Naive thymus-derived CD8-positive, alpha-beta T cell (primary cell): ENCODE results near the gene USE1. TPM values are rescaled to one million over a fixed set of nuclear protein-coding genes. Genes with fewer than 3 reads are reported as not detected.

ENCODE experiments used
- ATAC-seq, 2 donors: fragments of 150-1000 bp; cut with Tn5 transposase in 1 of 2; sonication (Bioruptor Pico), chemical (Tn5 transposase) in 1 of 2; 1 replicate in 1 of 2; 2 replicates in 1 of 2; pipeline ENCODE4 v1.10.0; 2021; ENCODE audit warnings: mild to moderate bottlenecking in 2 of 2, moderate library complexity in 2 of 2
- POLR2A ChIA-PET: fragments of 350-600 bp; sonication (Branson Sonifier 250); formaldehyde crosslinking; loops from one replicate; lab custom pipeline; 2021; ENCODE audit warnings: antibody characterized with exemption; lab: Charles Lee
- DNase-seq, 10 donors: peaks; one replicate each; pipeline versions ENCODE4 v3.0.0 to v3.0.0-alpha.2; 2020 to 2022
- H3K27ac Mint-ChIP-seq, 10 donors: one replicate each; pipeline ENCODE4 v1.8.0; 2020 to 2022; ENCODE audit warnings: mild to moderate bottlenecking in 10 of 10, mixed read lengths in 10 of 10, moderate library complexity in 4 of 10, inconsistent platforms in 1 of 10
- H3K27me3 Mint-ChIP-seq, 5 donors: one replicate each; pipeline ENCODE4 v1.8.0; 2021 to 2022; ENCODE audit warnings: mixed read lengths in 5 of 5
- H3K36me3 Mint-ChIP-seq, 3 donors: one replicate each; pipeline ENCODE4 v1.8.0; 2020 to 2022; ENCODE audit warnings: mixed read lengths in 3 of 3, mild to moderate bottlenecking in 2 of 3, inconsistent platforms in 1 of 3
- H3K4me1 Mint-ChIP-seq, 4 donors: one replicate each; pipeline ENCODE4 v1.8.0; 2021 to 2022; ENCODE audit warnings: mixed read lengths in 4 of 4
- H3K4me3 Mint-ChIP-seq, 10 donors: one replicate each; pipeline ENCODE4 v1.8.0; 2020 to 2022; ENCODE audit warnings: mild to moderate bottlenecking in 10 of 10, mixed read lengths in 10 of 10, moderate library complexity in 6 of 10, inconsistent platforms in 1 of 10
- H3K9me3 Mint-ChIP-seq, 9 donors: one replicate each; pipeline ENCODE4 v1.8.0; 2020 to 2022; ENCODE audit warnings: mixed read lengths in 9 of 9, mild to moderate bottlenecking in 3 of 9, inconsistent platforms in 1 of 9, moderate library complexity in 1 of 9
- polyA plus RNA-seq, 3 donors: library from polyadenylated mRNA; unstranded; fragments of 300-500 nt; fragmentation: Illumina TruSeq; gene quantifications; one replicate each; pipeline ENCODE4 v1.2.3, GENCODE V29; 2021
- total RNA-seq, 8 experiments: library from RNA in 2 of 8; stranded (reverse) in 2 of 8; gene quantifications; one replicate each; pipeline ENCODE4 v1.2.3 and lab custom pipeline; 2021 to 2026

USE1 gene
- total and polyA plus RNA-seq, 5 experiments from 2014 or later: 49.7 to 69.0 (median 56.7) TPM

DNA sequence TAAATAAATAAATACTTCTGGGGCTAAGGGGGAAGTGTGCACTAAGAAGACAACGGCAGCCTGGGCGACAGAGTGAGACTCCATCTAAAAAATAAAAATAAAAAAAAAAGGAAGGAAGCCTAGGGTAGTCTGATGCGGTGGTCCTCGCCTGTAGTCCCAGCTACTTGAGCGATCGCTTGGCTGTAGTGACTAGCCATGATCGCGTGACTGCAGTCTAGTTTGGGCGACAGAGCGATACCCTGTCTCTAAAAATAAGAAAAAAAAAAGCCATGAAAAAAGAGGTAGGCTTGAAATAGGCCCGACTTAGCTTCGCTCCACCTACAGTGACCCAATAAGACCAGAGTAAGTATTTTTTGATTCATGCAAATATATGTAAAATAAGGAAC lies 51.4 kb downstream of the USE1 start:
- Mint-ChIP-seq H3K4me3 (peak overlapping the region; percentile 68 to 90 (median 83)), H3K9me3 (no peaks in the 10 kb centered on the region), H3K27me3 (peaks cover 0 to 1% (median 0%) of the 10 kb centered on the region in 5 donors), H3K27ac (peak overlapping the region; percentile 38 to 96 (median 76)), H3K36me3 (peaks cover 0 to 21% (median 5%) of the 10 kb centered on the region in 3 donors), H3K4me1 (peaks cover 7 to 27% (median 22%) of the 10 kb centered on the region in 4 donors)
- DNase-seq: no peak
- no peak for ATAC-seq
- POLR2A ChIA-PET: interaction anchor here (0.6 to 3.4 kb wide), 14 partner anchors 9 to 617 kb away, joined by 3 to 20 read pairs (median 6); partner anchors contain the start of genes ANKLE1, DDA1, MRPL34 and MVB12A

DNA sequence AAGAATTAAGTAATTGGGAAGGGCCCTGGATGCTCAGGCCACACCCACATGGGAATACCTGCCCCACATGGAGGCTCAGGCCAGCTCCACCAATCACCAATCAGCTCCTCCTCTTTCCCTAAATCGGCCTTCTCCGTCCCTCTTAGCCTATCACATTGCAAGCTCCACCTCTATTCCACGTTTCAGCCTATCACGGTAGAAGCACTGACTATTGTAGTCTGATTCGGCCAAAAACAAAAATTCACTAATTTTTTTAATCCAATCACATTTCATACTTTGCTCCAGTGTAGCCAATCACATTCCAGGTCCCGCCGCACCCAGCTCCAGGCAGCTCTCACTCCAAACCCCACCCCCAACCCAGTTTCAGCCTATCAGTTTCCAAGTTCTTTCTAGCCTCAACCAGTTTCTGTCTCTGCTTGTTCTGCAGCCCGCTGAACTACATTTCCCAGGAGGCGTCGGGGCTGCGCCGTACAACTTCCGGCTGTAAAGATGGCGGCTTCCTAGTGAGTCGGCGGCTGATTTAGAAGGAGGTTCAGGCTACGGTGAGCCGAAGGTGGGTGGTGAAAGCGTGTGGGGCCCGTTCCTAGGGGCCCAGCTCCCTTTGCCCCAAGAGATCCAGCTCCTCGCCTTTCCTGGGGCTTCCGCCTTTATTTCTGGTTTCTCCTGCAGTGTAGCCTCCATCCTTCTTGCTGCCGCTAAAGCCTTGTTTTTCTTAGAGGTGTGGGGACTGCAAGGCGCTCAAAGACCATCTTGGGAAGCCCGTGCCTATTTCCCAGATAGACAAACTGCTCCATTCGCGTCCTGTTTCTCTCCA lies 52.0 kb downstream of the USE1 start, which contains the start of gene BABAM1:
Gene BABAM1 (plus strand): TSS at position 469 of the 814 bp plus-strand sequence. CDS start 1,364 bp downstream, outside the sequence.
- DNase-seq (peak; percentile 78 to 99 (median 96)), ATAC-seq (peak; percentile 94 to 96)
- H3K4me1 Mint-ChIP-seq: peaks cover 7 to 27% (median 22%) of the 10 kb centered on the region in 4 donors
- POLR2A ChIA-PET: interaction anchor here (0.6 to 3.4 kb wide), 14 partner anchors 10 to 182 kb away, joined by 3 to 20 read pairs (median 6); partner anchors contain the start of genes ANKLE1, DDA1, MRPL34 and MVB12A
- no peaks in the 10 kb centered on the region for H3K9me3 Mint-ChIP-seq
- H3K27ac Mint-ChIP-seq: peak within 1 kb of the TSS; percentile 38 to 96 (median 78)
- peaks cover 0 to 1% (median 0%) of the 10 kb centered on the region in 5 donors for H3K27me3 Mint-ChIP-seq
- peak within 1 kb of the TSS; percentile 68 to 90 (median 83) for H3K4me3 Mint-ChIP-seq
- H3K36me3 Mint-ChIP-seq: peaks cover 0 to 25% (median 5%) of the 10 kb centered on the region in 3 donors

DNA sequence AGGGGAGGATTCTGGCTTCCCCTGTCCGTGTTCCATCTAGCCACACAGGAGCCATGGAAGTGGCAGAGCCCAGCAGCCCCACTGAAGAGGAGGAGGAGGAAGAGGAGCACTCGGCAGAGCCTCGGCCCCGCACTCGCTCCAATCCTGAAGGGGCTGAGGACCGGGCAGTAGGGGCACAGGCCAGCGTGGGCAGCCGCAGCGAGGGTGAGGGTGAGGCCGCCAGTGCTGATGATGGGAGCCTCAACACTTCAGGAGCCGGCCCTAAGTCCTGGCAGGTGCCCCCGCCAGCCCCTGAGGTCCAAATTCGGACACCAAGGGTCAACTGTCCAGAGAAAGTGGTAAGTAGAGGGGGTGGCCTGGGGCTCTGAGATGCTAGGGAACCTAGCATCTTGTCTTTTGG lies 53.6 kb downstream of the USE1 start:
- POLR2A ChIA-PET: interaction anchor here (0.7 to 3.4 kb wide), 3 partner anchors 36 to 107 kb away, joined by 3 to 17 read pairs (median 16); partner anchors contain the start of genes MRPL34 and USE1
- Mint-ChIP-seq H3K27me3 (peaks cover 0 to 1% (median 0%) of the 10 kb centered on the region in 5 donors), H3K36me3 (peaks cover 0 to 34% (median 9%) of the 10 kb centered on the region in 3 donors), H3K9me3 (no peaks in the 10 kb centered on the region), H3K4me1 (peaks cover 7 to 27% (median 22%) of the 10 kb centered on the region in 4 donors), H3K4me3 (peak overlapping the region; percentile 24 to 90 (median 56)), H3K27ac (peak overlapping the region in 1 of 10 donors; percentile 51)
- DNase-seq: no peak
- ATAC-seq: no peak

Other genes with a start within 250 kb of the USE1 start
- gene CPAMD8, start 188.5 kb upstream of the USE1 start, total RNA-seq: 1 to 10 TPM; 6.4 to 7.5 TPM
- 1 to 10 TPM in 2 of 3 donors, under 1 TPM in 1; 0.89 to 2.1 (median 1.1) TPM for gene CPAMD8, start 188.5 kb upstream of the USE1 start, polyA plus RNA-seq
- 10 to 100 TPM; 18.3 to 20.4 TPM for gene HAUS8, start 139.9 kb upstream of the USE1 start, total RNA-seq
- gene HAUS8, start 139.9 kb upstream of the USE1 start, polyA plus RNA-seq: 10 to 100 TPM in 1 of 3 donors, 1 to 10 TPM in 2; 5.3 to 11.9 (median 5.9) TPM
- gene MYO9B, start 139.6 kb upstream of the USE1 start, total RNA-seq: 100 to 1,000 TPM; 169 to 171 TPM
- 10 to 100 TPM in 1 of 3 donors, 1 to 10 TPM in 2; 3.3 to 22.3 (median 8.0) TPM for gene MYO9B, start 139.6 kb upstream of the USE1 start, polyA plus RNA-seq
- 10 to 100 TPM; 38.9 to 42.3 TPM for gene OCEL1, start 10.9 kb downstream of the USE1 start, total RNA-seq
- 10 to 100 TPM; 21.9 to 52.4 (median 40.1) TPM for gene OCEL1, start 10.9 kb downstream of the USE1 start, polyA plus RNA-seq
- gene NR2F6, start 30.6 kb downstream of the USE1 start, total RNA-seq: 1 to 10 TPM; 1.1 to 1.6 TPM
- gene NR2F6, start 30.6 kb downstream of the USE1 start, polyA plus RNA-seq: 1 to 10 TPM in 2 of 3 donors, under 1 TPM in 1; 0.93 to 1.5 (median 1.3) TPM
- not detected for gene USHBP1, start 49.4 kb downstream of the USE1 start, total RNA-seq
- gene USHBP1, start 49.4 kb downstream of the USE1 start, polyA plus RNA-seq: not detected
- gene BABAM1, start 52.1 kb downstream of the USE1 start, total RNA-seq: 100 to 1,000 TPM; 104 to 105 TPM
- 100 to 1,000 TPM; 102 to 106 (median 106) TPM for gene BABAM1, start 52.1 kb downstream of the USE1 start, polyA plus RNA-seq
- 1 to 10 TPM; 2.1 to 3.4 TPM for gene ANKLE1, start 66.5 kb downstream of the USE1 start, total RNA-seq
- 1 to 10 TPM in 2 of 3 donors, under 1 TPM in 1; 0.05 to 1.4 (median 1.0) TPM for gene ANKLE1, start 66.5 kb downstream of the USE1 start, polyA plus RNA-seq
- 10 to 100 TPM; 10.4 TPM for gene ABHD8, start 88.1 kb downstream of the USE1 start, total RNA-seq
- gene ABHD8, start 88.1 kb downstream of the USE1 start, polyA plus RNA-seq: 1 to 10 TPM; 6.4 to 9.2 (median 9.0) TPM
- 10 to 100 TPM; 69.3 to 71.1 TPM for gene MRPL34, start 90.5 kb downstream of the USE1 start, total RNA-seq
- 100 to 1,000 TPM; 216 to 221 (median 221) TPM for gene MRPL34, start 90.5 kb downstream of the USE1 start, polyA plus RNA-seq
- 10 to 100 TPM; 31.2 to 32.2 TPM for gene DDA1, start 94.2 kb downstream of the USE1 start, total RNA-seq
- 10 to 100 TPM; 23.7 to 32.6 (median 23.9) TPM for gene DDA1, start 94.2 kb downstream of the USE1 start, polyA plus RNA-seq
- gene ANO8, start 119.5 kb downstream of the USE1 start, total RNA-seq: 10 to 100 TPM; 15.7 to 18.4 TPM
- gene ANO8, start 119.5 kb downstream of the USE1 start, polyA plus RNA-seq: under 1 TPM; 0.08 to 0.29 (median 0.20) TPM
- gene GTPBP3, start 122.2 kb downstream of the USE1 start, total RNA-seq: 10 to 100 TPM; 51.4 to 55.6 TPM
- gene GTPBP3, start 122.2 kb downstream of the USE1 start, polyA plus RNA-seq: 10 to 100 TPM in 2 of 3 donors, 1 to 10 TPM in 1; 6.6 to 13.6 (median 10.3) TPM
- gene PLVAP, start 162.0 kb downstream of the USE1 start, total RNA-seq: not detected
- not detected for gene PLVAP, start 162.0 kb downstream of the USE1 start, polyA plus RNA-seq
- 1 to 10 TPM; 2.4 to 3.4 TPM for gene CCDC194, start 178.8 kb downstream of the USE1 start, total RNA-seq
- gene CCDC194, start 178.8 kb downstream of the USE1 start, polyA plus RNA-seq: not detected
- gene BST2, start 190.3 kb downstream of the USE1 start, total RNA-seq: 10 to 100 TPM; 41.8 to 45.0 TPM
- 100 to 1,000 TPM; 132 to 178 (median 144) TPM for gene BST2, start 190.3 kb downstream of the USE1 start, polyA plus RNA-seq
- gene MVB12A, start 204.7 kb downstream of the USE1 start, total RNA-seq: 10 to 100 TPM; 28.1 to 30.0 TPM
- 10 to 100 TPM; 24.3 to 34.6 (median 31.0) TPM for gene MVB12A, start 204.7 kb downstream of the USE1 start, polyA plus RNA-seq
- not detected for gene TMEM221, start 233.3 kb downstream of the USE1 start, total RNA-seq
- gene TMEM221, start 233.3 kb downstream of the USE1 start, polyA plus RNA-seq: under 1 TPM in 1 of 3 donors, not detected in 2; 0.13 TPM
- not detected for gene NXNL1, start 245.6 kb downstream of the USE1 start, total RNA-seq
- gene NXNL1, start 245.6 kb downstream of the USE1 start, polyA plus RNA-seq: not detected